Cardiac ventricle fibroblast (primary cell): Measurements from ENCODE around the gene CD59. TPM values are rescaled to one million over a fixed set of nuclear protein-coding genes. Genes with fewer than 3 reads are reported as not detected.

Experiments used
- total RNA-seq: library from RNA; depleted of rRNA; stranded (reverse); fragments of >200 nt; gene quantifications from 2 replicates; pipeline ENCODE4 v1.2.3, GENCODE V29; 2015

The CD59 gene
- 530 and 576 TPM in 2 replicates for total RNA-seq

DNA sequence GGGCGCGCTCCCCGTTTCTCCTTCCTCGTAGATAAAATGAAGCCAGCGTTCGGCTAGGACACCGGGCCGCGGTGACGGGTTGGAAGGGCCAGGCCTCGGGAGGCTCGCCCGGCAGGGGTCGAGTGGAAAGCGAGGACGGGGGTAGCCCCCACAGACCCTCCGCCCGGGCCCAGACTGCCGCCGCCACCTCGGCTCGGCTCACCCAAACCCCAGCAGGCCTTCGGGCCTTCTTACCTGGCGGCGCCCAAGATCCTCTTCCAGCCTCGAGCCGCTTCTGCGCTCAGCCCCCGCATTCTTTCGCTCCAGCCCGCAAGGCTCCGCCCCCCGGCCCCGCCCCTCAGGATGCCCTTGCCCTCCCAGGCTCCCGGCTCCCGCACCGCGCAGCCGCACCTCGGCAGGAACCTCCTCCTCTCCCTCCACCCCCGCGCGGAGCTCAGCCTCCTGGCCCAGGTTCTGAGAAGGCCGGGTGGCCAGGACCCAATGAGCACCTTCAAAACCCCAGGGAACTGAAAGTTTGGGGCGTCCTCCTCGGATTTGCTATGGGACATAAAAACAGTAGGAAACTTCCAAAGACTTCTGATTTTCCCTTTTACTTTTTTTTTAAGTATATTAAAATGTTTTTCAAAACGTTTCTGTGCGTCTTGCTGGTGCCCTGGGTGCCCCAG is at the start of gene CD59:
Gene CD59, minus strand, starts transcription at position 276 of the 665 bp plus-strand sequence. CDS start 13,978 bp downstream, outside the sequence.

DNA sequence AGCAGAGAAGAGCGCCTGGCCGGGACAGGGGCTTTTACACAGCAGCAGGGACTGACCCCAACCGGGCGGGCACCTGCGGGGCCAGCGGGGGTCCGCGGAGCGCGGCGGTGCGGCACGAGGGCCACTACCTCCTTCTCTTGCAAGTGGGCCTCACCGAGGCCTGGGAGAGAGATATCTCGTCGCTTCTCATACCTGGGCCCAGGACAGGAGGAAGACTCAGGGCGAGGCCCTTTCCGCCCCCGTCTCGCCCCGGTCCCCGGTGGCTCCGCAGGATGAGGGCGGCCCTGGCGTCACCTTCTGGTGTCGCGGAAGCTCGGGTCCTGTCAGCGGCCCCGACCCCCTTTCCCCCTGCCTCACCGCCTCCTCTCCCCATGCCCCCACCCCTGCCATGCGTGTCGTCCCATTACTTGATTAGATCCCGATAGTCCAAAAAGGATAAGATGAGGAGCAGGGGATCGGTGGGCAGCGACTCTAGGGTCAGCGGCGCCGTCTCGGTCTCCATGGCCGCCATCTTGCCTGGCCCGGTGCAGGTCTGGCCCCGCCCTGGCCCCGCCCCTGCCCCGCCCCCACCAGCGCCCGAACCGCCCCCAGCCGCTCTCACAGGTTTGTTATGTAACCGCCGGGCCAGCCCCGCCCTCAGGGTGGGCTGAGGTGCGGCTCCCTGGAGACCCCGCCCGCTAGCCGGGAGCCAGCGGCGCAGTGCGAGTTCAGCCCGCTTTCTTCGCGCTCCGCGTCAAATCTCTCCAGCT is 37.9 kb upstream of the CD59 start, which contains the start of gene FBXO3:
Gene FBXO3, minus strand, starts transcription at position 534 of the 749 bp plus-strand sequence. Its CDS starts 23 bp downstream, at position 511.

DNA sequence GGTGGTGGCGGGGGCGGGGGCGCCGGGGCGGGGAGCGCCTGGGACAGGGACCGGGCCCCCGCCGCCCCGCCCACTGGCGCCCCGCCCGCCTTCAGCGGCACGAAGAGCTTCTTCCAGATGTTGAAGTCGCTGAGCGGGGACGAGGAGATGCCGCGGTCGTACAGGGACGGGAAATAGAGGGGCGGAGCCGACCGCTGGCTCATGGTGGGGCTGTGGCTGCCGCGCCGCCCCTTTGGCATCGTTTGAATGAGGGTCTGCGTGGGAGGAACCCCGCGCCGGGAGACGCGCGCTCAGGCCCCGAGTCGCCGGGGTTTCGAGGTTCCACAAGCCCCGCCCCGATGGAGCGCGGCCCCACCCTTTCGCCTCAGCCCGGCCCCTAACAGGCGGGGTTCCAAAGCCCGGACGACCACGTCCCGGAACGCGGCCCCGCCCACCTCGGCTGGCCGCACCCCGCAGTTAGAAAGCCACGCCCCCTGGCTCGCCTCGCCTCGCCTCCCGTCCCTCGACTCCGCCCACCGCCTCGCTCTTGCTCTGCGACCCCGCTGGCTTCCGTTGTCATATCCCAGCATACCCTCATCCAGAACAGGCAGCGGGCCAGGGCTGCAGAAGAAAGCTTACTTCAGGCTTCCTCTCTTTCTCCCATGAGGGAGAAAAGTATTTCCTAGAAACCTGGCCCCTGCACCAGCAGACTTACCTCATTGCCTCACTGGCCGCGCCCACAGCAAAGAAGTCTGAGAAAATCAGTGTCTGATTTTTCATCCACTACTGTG is 35.5 kb downstream of the CD59 start, which contains the start of gene C11orf91:
Gene C11orf91, minus strand, starts transcription at position 325 of the 770 bp plus-strand sequence. Its CDS starts 86 bp downstream, at position 239.

Other genes starting within 250 kb of the CD59 start
- gene C11orf91, start 35.6 kb downstream of the CD59 start, total RNA-seq, result not detected in 2 replicates
- gene FBXO3, start 38.1 kb upstream of the CD59 start, total RNA-seq, result 22.7 and 25.4 TPM in 2 replicates
- 1.4 and 2.4 TPM in 2 replicates for gene LMO2, start 155.7 kb upstream of the CD59 start, total RNA-seq